ENCODE data around the gene TOGARAM2.
"Not testable (repeated sequence)": the region's sequence is repeated elsewhere in the genome, so short reads cannot be mapped to it uniquely, and the experiment has no call there.

TOGARAM2 gene

GRCh38 chr2:28977176-28977875 lies 3.8 kb upstream of the TOGARAM2 start:
- DNase-seq (ENCODE audit: low spot score), result no peak

GRCh38 chr2:28978001-28978400 lies 3.1 kb upstream of the TOGARAM2 start:
- not testable (repeated sequence) for DNase-seq (ENCODE audit: low spot score)

- no peak for DNase-seq (ENCODE audit: low spot score)
Observed at GRCh38 chr2:28978606-28979005, 2.5 kb upstream of the TOGARAM2 start.

- DNase-seq (ENCODE audit: low spot score), result no peak
Observed at GRCh38 chr2:28979041-28979440, 2.1 kb upstream of the TOGARAM2 start.

GRCh38 chr2:28979576-28980366 lies 1.3 kb upstream of the TOGARAM2 start:
- DNase-seq (ENCODE audit: low spot score), result no peak

- no peak for DNase-seq (ENCODE audit: low spot score)
Observed at GRCh38 chr2:28980368-28981015, 606 bp upstream of the TOGARAM2 start.

- DNase-seq (ENCODE audit: low spot score), result no peak
Observed at GRCh38 chr2:28981620-28982376, 700 bp downstream of the TOGARAM2 start.

GRCh38 chr2:28982381-28982950 lies 1.4 kb downstream of the TOGARAM2 start:
- no peak for DNase-seq (ENCODE audit: low spot score)

GRCh38 chr2:28986429-28986828 lies 5.3 kb downstream of the TOGARAM2 start:
- no peak for DNase-seq (ENCODE audit: low spot score)

- no peak for DNase-seq (ENCODE audit: low spot score)
Observed at GRCh38 chr2:28989973-28990372, 8.9 kb downstream of the TOGARAM2 start.

- DNase-seq (ENCODE audit: low spot score), result no peak
Observed at GRCh38 chr2:28990445-28990844, 9.3 kb downstream of the TOGARAM2 start.

GRCh38 chr2:28991021-28991420 lies 9.9 kb downstream of the TOGARAM2 start:
- no peak for DNase-seq (ENCODE audit: low spot score)

- no peak for DNase-seq (ENCODE audit: low spot score)
Observed at GRCh38 chr2:28991460-28991859, 10.4 kb downstream of the TOGARAM2 start.

- DNase-seq (ENCODE audit: low spot score), result no peak
Observed at GRCh38 chr2:28993206-28993960, 12.3 kb downstream of the TOGARAM2 start.

- DNase-seq (ENCODE audit: low spot score), result no peak
Observed at GRCh38 chr2:28994074-28994473, 13.0 kb downstream of the TOGARAM2 start.

- no peak for DNase-seq (ENCODE audit: low spot score)
Observed at GRCh38 chr2:28994679-28995078, 13.6 kb downstream of the TOGARAM2 start.

GRCh38 chr2:28995765-28996750 lies 15.0 kb downstream of the TOGARAM2 start:
- no peak for DNase-seq (ENCODE audit: low spot score)

- DNase-seq (ENCODE audit: low spot score), result no peak
Observed at GRCh38 chr2:28997237-28997846, 16.2 kb downstream of the TOGARAM2 start.

Measured in activated CD4-positive, alpha-beta T cell treated with anti-CD3 and anti-CD28 coated beads, Interleukin-2, Interleukin-4, amounts not matched to agents 100 ng/mL and 50 ng/mL, durations not matched to agents 16 hours and 8 hours (primary cell).